ENCODE results near the gene SEMA7A.

SEMA7A gene

GRCh38 chr15:74442604-74443003, 8.8 kb upstream of the SEMA7A start:
- no peaks in the 10 kb centered on the region for H3K9me3 Mint-ChIP-seq
- ATAC-seq (no peak), DNase-seq (ENCODE audit: low spot score in 2 of 2) (no peak)
- H3K36me3 Mint-ChIP-seq, result peaks cover 21% of the 10 kb centered on the region
- H3K4me1 Mint-ChIP-seq, result peaks cover 10% of the 10 kb centered on the region
- H3K27ac Mint-ChIP-seq, result peak overlapping the region; percentile 72
- no peak overlapping the region for H3K4me3 Mint-ChIP-seq

GRCh38 chr15:74442063-74442462, 8.3 kb upstream of the SEMA7A start:
- Mint-ChIP-seq H3K4me1 (peaks cover 10% of the 10 kb centered on the region), H3K9me3 (no peaks in the 10 kb centered on the region), H3K36me3 (peaks cover 21% of the 10 kb centered on the region), H3K4me3 (no peak overlapping the region), H3K27ac (peak overlapping the region; percentile 72)
- DNase-seq (ENCODE audit: low spot score in 2 of 2) (no peak), ATAC-seq (no peak)

GRCh38 chr15:74441248-74441941, 7.6 kb upstream of the SEMA7A start:
- Mint-ChIP-seq H3K4me3 (no peak overlapping the region), H3K4me1 (peaks cover 17% of the 10 kb centered on the region), H3K36me3 (peaks cover 14% of the 10 kb centered on the region), H3K9me3 (no peaks in the 10 kb centered on the region), H3K27ac (peak overlapping the region; percentile 72)
- no peak for DNase-seq (ENCODE audit: low spot score in 2 of 2)
- ATAC-seq, result no peak

- no peak overlapping the region for H3K27ac Mint-ChIP-seq
- DNase-seq (ENCODE audit: low spot score in 2 of 2) (peak; percentile 66 to 83), ATAC-seq (peak; percentile 82)
- H3K36me3 Mint-ChIP-seq, result peaks cover 8% of the 10 kb centered on the region
- H3K4me3 Mint-ChIP-seq, result no peak overlapping the region
- peaks cover 42% of the 10 kb centered on the region for H3K4me1 Mint-ChIP-seq
- H3K9me3 Mint-ChIP-seq, result no peaks in the 10 kb centered on the region
Observed at GRCh38 chr15:74438721-74439316, 5.1 kb upstream of the SEMA7A start.

GRCh38 chr15:74438206-74438605, 4.4 kb upstream of the SEMA7A start:
- no peaks in the 10 kb centered on the region for H3K9me3 Mint-ChIP-seq
- peaks cover 42% of the 10 kb centered on the region for H3K4me1 Mint-ChIP-seq
- no peak overlapping the region for H3K4me3 Mint-ChIP-seq
- ATAC-seq (no peak), DNase-seq (ENCODE audit: low spot score in 2 of 2) (no peak)
- H3K27ac Mint-ChIP-seq, result no peak overlapping the region
- peaks cover 8% of the 10 kb centered on the region for H3K36me3 Mint-ChIP-seq

- Mint-ChIP-seq H3K27ac (peak overlapping the region; percentile 89), H3K9me3 (no peaks in the 10 kb centered on the region), H3K4me1 (peaks cover 75% of the 10 kb centered on the region), H3K4me3 (peak overlapping the region; percentile 85), H3K36me3 (peaks cover 42% of the 10 kb centered on the region)
- DNase-seq (ENCODE audit: low spot score in 2 of 2) (no peak), ATAC-seq (no peak)
Observed at GRCh38 chr15:74434263-74435136, 742 bp upstream of the SEMA7A start.

- ATAC-seq, result no peak
- H3K9me3 Mint-ChIP-seq, result no peaks in the 10 kb centered on the region
- peak overlapping the region; percentile 85 for H3K4me3 Mint-ChIP-seq
- no peak for DNase-seq (ENCODE audit: low spot score in 2 of 2)
- peak overlapping the region; percentile 60 for H3K27ac Mint-ChIP-seq
- peaks cover 80% of the 10 kb centered on the region for H3K4me1 Mint-ChIP-seq
- peaks cover 56% of the 10 kb centered on the region for H3K36me3 Mint-ChIP-seq
Observed at GRCh38 chr15:74432968-74433591, 678 bp downstream of the SEMA7A start.

- no peak for ATAC-seq
- Mint-ChIP-seq H3K36me3 (peaks cover 63% of the 10 kb centered on the region), H3K9me3 (no peaks in the 10 kb centered on the region), H3K4me1 (peaks cover 85% of the 10 kb centered on the region), H3K4me3 (peak overlapping the region; percentile 85), H3K27ac (peak overlapping the region; percentile 60)
- no peak for DNase-seq (ENCODE audit: low spot score in 2 of 2)
Observed at GRCh38 chr15:74432271-74432967, 1.3 kb downstream of the SEMA7A start.

GRCh38 chr15:74431645-74432044, 2.1 kb downstream of the SEMA7A start:
- ATAC-seq (no peak), DNase-seq (ENCODE audit: low spot score in 2 of 2) (no peak)
- peak overlapping the region; percentile 85 for H3K4me3 Mint-ChIP-seq
- peaks cover 89% of the 10 kb centered on the region for H3K4me1 Mint-ChIP-seq
- peaks cover 70% of the 10 kb centered on the region for H3K36me3 Mint-ChIP-seq
- peak overlapping the region; percentile 60 for H3K27ac Mint-ChIP-seq
- H3K9me3 Mint-ChIP-seq, result no peaks in the 10 kb centered on the region

GRCh38 chr15:74431116-74431515, 2.6 kb downstream of the SEMA7A start:
- ATAC-seq (no peak), DNase-seq (ENCODE audit: low spot score in 2 of 2) (no peak)
- peaks cover 76% of the 10 kb centered on the region for H3K36me3 Mint-ChIP-seq
- peaks cover 89% of the 10 kb centered on the region for H3K4me1 Mint-ChIP-seq
- H3K9me3 Mint-ChIP-seq, result no peaks in the 10 kb centered on the region
- peak overlapping the region; percentile 85 for H3K4me3 Mint-ChIP-seq
- H3K27ac Mint-ChIP-seq, result peak overlapping the region; percentile 60

GRCh38 chr15:74430510-74430951, 3.2 kb downstream of the SEMA7A start:
- Mint-ChIP-seq H3K4me1 (peaks cover 89% of the 10 kb centered on the region), H3K4me3 (peak overlapping the region; percentile 85), H3K27ac (peak overlapping the region; percentile 60), H3K9me3 (no peaks in the 10 kb centered on the region), H3K36me3 (peaks cover 81% of the 10 kb centered on the region)
- no peak for DNase-seq (ENCODE audit: low spot score in 2 of 2)
- ATAC-seq, result no peak

GRCh38 chr15:74429781-74430400, 3.9 kb downstream of the SEMA7A start:
- H3K36me3 Mint-ChIP-seq, result peaks cover 88% of the 10 kb centered on the region
- DNase-seq (ENCODE audit: low spot score in 2 of 2) (no peak), ATAC-seq (no peak)
- peak overlapping the region; percentile 85 for H3K4me3 Mint-ChIP-seq
- H3K4me1 Mint-ChIP-seq, result peaks cover 87% of the 10 kb centered on the region
- H3K9me3 Mint-ChIP-seq, result no peaks in the 10 kb centered on the region
- peak overlapping the region; percentile 60 for H3K27ac Mint-ChIP-seq

GRCh38 chr15:74428970-74429780, 4.6 kb downstream of the SEMA7A start:
- peak overlapping the region; percentile 85 for H3K4me3 Mint-ChIP-seq
- no peak for DNase-seq (ENCODE audit: low spot score in 2 of 2)
- no peaks in the 10 kb centered on the region for H3K9me3 Mint-ChIP-seq
- ATAC-seq, result no peak
- peaks cover 87% of the 10 kb centered on the region for H3K4me1 Mint-ChIP-seq
- peaks cover 90% of the 10 kb centered on the region for H3K36me3 Mint-ChIP-seq
- peak overlapping the region; percentile 60 for H3K27ac Mint-ChIP-seq

GRCh38 chr15:74428442-74428787, 5.3 kb downstream of the SEMA7A start:
- ATAC-seq (no peak), DNase-seq (ENCODE audit: low spot score in 2 of 2) (no peak)
- peak overlapping the region; percentile 85 for H3K4me3 Mint-ChIP-seq
- H3K27ac Mint-ChIP-seq, result peak overlapping the region; percentile 60
- peaks cover 91% of the 10 kb centered on the region for H3K4me1 Mint-ChIP-seq
- no peaks in the 10 kb centered on the region for H3K9me3 Mint-ChIP-seq
- peaks cover 94% of the 10 kb centered on the region for H3K36me3 Mint-ChIP-seq

All from stimulated activated effector memory CD8-positive, alpha-beta T cell treated with anti-CD3 and anti-CD28 coated beads, Interleukin-12 subunit alpha, Interleukin-12 subunit beta, amount 100 ng/mL, for 72 hours (primary cell).